Epithelial cell of alveolus of lung (primary cell): ENCODE data around the gene B4GALT4. TPM values are rescaled to one million over a fixed set of nuclear protein-coding genes. Genes with fewer than 3 reads are reported as not detected.

Experiments used
- total RNA-seq: library from RNA; depleted of rRNA; stranded (reverse); fragments of >200 nt; gene quantifications from 2 replicates; pipeline ENCODE4 v1.2.1, GENCODE V29; 2015

B4GALT4 gene
- 19.7 and 23.4 TPM in 2 replicates for total RNA-seq

GRCh38 chr3:119240591-119241434, at the start of gene B4GALT4:
Gene B4GALT4 (minus strand): TSS chr3:119240878. CDS start chr3:119230099, 10,779 bp downstream.

DNA sequence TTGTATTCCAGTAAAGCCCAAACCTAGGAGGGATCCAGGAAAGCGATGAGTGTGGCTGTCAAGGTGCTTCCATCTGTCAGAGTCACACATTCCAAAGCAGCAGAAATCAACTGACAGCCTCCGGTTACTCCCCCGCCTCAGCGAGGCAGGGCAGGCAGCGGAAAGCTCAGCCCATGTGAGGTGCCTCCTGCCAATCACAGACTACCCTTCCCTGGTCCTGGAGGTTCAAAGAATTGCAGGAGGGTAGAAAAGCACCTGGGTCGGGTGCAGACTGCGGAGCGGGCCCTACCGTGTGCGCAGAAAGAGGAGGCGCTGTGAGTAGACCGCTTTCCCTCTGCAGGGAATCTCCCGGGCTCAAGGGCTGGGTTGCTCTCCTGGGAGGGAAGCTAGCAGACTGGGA, 67.4 kb downstream of the B4GALT4 start, which contains the start of gene UPK1B:
Gene UPK1B, plus strand, starts transcription at position 274 of the 400 bp plus-strand sequence. CDS start 13,144 bp downstream, outside the sequence.

Other genes with a start within 250 kb of the B4GALT4 start
- not detected in 2 replicates for gene IGSF11, start 206.0 kb downstream of the B4GALT4 start, total RNA-seq
- gene TEX55, start 94.7 kb downstream of the B4GALT4 start, total RNA-seq: not detected in 2 replicates
- gene UPK1B, start 67.3 kb downstream of the B4GALT4 start, total RNA-seq: 0.91 TPM in 1 of 2 replicates, not detected in the other
- 3.0 and 15.0 TPM in 2 replicates for gene ARHGAP31, start 53.5 kb upstream of the B4GALT4 start, total RNA-seq
- gene TMEM39A, start 222.7 kb upstream of the B4GALT4 start, total RNA-seq: 31.0 and 64.1 TPM in 2 replicates
- 11.9 and 13.4 TPM in 2 replicates for gene POGLUT1, start 228.1 kb upstream of the B4GALT4 start, total RNA-seq